Stimulated activated CD8-positive, alpha-beta memory T cell treated with anti-CD3 and anti-CD28 coated beads, Interleukin-2, amount 100 ng/mL, for 1 hour (primary cell): ENCODE measurements around the gene PTPRN2.
"Not testable (repeated sequence)": the region's sequence is repeated elsewhere in the genome, so short reads cannot be mapped to it uniquely, and the experiment has no call there.

ENCODE experiments used
- DNase-seq, 2 donors: peaks; one replicate each; pipeline ENCODE4 v3.0.0-alpha.2; 2020; ENCODE audit warnings: low read depth in 2 of 2

Gene PTPRN2

GRCh38 chr7:158385496-158386354 is 201.9 kb downstream of the PTPRN2 start:
- DNase-seq: not testable (repeated sequence)

GRCh38 chr7:158384746-158385145 is 202.9 kb downstream of the PTPRN2 start:
- DNase-seq: no peak

- no peak for DNase-seq
These were observed 204.0 kb downstream of the PTPRN2 start for GRCh38 chr7:158383665-158384064.

GRCh38 chr7:158382363-158383254 is 205.0 kb downstream of the PTPRN2 start:
- no peak for DNase-seq

- DNase-seq: no peak
These were observed 205.7 kb downstream of the PTPRN2 start for GRCh38 chr7:158381956-158382355.

- no peak for DNase-seq
These were observed 208.6 kb downstream of the PTPRN2 start for GRCh38 chr7:158378978-158379377.

- no peak for DNase-seq
These were observed 209.6 kb downstream of the PTPRN2 start for GRCh38 chr7:158377800-158378623.

GRCh38 chr7:158376839-158377186 is 210.8 kb downstream of the PTPRN2 start:
- DNase-seq: not testable (repeated sequence)

GRCh38 chr7:158376146-158376838 is 211.3 kb downstream of the PTPRN2 start:
- DNase-seq: peak in 1 of 2 donors; percentile 2

GRCh38 chr7:158375034-158375433 is 212.6 kb downstream of the PTPRN2 start:
- DNase-seq: no peak

- no peak for DNase-seq
These were observed 213.0 kb downstream of the PTPRN2 start for GRCh38 chr7:158374586-158374985.

- DNase-seq: no peak
These were observed 213.5 kb downstream of the PTPRN2 start for GRCh38 chr7:158374146-158374545.

- no peak for DNase-seq
These were observed 214.0 kb downstream of the PTPRN2 start for GRCh38 chr7:158373476-158374133.

- no peak for DNase-seq
These were observed 215.0 kb downstream of the PTPRN2 start for GRCh38 chr7:158372400-158373342.

GRCh38 chr7:158371856-158372255 is 215.8 kb downstream of the PTPRN2 start:
- DNase-seq: no peak

- DNase-seq: no peak
These were observed 217.8 kb downstream of the PTPRN2 start for GRCh38 chr7:158369866-158370265.

GRCh38 chr7:158369290-158369689 is 218.3 kb downstream of the PTPRN2 start:
- no peak for DNase-seq

- no peak for DNase-seq
These were observed 219.2 kb downstream of the PTPRN2 start for GRCh38 chr7:158368449-158368848.

- no peak for DNase-seq
These were observed 220.0 kb downstream of the PTPRN2 start for GRCh38 chr7:158367634-158367982.
